ENCODE measurements around the gene ARHGAP27. TPM values are rescaled to one million over a fixed set of nuclear protein-coding genes. Genes with fewer than 3 reads are reported as not detected.
"Not testable (repeated sequence)": the region's sequence is repeated elsewhere in the genome, so short reads cannot be mapped to it uniquely, and the experiment has no call there.

The ARHGAP27 gene
- total RNA-seq, 1 donor from 2014 or later, result 100 TPM

DNA sequence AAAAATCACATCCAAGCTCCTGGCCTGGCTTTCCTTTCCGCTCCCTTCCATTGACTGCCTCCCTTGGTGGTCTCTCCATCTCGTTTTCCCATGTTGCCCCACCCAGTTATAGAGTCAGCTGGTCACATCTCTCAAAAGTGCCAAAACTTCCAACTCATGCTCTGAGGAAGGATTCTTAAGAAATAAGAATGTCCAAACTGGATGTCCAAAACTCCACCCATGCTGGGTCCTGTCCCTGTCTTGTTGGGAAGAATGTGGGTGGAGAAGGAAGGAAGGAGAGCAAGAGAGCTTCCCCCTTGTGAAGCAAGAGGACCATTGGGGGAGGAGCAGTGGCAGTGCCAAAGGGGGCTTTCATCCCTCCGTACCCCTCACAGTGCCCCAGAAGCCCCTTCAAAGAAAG is 71.2 kb downstream of the ARHGAP27 start:
- DNase-seq (ENCODE audit: low spot score), result no peak

DNA sequence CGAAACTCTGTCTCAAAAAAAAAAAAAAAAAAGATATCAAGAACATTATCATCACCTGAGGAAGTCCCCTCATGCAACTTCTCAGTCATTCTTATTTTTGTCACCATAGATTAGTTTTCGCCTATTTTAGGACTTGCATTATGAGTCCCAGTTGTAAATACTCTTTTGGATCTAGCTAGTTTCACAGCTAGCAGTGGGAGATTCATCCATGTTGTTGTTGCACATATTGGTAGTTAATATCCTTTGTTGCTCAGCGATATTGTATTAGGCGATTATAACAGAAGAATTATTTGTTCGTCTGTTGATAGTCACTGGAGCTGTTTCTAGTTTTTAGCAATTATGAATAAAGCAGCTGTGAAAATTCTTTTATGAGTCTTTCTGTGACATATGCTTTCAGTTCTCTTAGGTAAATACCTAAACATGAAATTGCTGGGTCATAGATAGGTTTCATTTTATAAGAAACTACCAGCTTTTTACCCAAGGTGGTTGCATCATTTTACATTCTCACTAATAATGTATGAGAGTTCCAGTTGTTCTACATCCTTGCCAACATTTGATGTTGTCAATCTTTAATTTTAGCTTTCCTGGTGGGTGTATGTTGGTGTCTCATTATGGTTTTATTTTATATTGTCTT is 75.2 kb downstream of the ARHGAP27 start:
- no peak for DNase-seq (ENCODE audit: low spot score)

DNA sequence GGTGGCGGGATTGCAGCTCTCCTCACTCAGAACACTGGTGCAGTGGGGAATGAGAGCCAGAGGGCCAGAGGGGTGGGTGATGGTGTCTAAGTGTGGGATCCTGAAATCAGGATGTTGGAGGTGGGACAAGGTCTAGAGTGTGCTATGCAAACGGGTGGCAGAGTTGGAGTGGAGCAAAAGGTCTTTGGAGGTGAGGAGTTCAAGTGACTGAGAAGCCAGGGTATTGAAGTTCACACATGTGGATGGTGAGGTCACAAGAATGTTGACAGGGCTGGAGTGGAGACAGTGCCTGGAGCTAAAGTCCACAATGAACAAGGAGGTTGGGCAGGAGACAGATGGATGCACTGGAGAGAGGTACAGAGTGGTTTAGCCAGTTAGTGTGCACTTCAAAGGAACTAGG is 77.6 kb downstream of the ARHGAP27 start:
- DNase-seq (ENCODE audit: low spot score), result no peak

DNA sequence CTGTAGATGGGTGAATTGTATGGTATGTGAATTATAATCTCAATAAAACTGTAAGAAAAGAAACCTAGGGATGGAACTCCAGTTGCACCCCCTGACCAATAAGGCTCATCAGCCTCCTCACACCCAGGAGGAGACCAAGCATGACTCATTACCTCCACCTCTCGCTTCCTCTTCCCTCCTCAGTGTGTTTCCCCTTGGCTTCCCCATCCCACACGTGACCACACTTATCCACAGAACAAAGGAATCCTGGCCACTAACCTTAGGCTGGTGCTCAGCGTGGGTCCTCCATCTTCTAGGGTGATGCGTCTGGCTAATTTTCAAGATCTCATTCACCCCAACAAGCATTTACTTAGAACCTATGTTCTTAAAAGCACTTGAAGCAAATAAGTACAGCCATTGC is 79.6 kb downstream of the ARHGAP27 start:
- DNase-seq (ENCODE audit: low spot score), result no peak

DNA sequence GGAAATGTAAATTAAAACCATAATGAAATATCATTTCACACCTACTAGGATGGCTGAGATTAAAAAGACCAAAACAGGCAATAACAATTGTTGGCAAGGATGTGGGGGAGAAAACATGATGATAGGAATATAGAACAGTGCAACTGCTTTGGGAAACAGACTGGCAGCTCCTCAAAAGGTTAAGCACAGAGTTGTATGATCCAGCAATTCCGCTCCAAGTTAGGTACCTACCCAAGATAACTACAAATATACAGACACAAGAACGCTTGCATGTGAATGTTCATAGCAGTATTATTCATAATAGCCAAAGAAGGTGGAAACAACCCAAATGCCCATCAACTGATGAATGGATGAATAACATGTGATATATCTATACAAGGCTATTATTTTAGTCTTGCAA is 80.8 kb downstream of the ARHGAP27 start:
- no peak for DNase-seq (ENCODE audit: low spot score)

DNA sequence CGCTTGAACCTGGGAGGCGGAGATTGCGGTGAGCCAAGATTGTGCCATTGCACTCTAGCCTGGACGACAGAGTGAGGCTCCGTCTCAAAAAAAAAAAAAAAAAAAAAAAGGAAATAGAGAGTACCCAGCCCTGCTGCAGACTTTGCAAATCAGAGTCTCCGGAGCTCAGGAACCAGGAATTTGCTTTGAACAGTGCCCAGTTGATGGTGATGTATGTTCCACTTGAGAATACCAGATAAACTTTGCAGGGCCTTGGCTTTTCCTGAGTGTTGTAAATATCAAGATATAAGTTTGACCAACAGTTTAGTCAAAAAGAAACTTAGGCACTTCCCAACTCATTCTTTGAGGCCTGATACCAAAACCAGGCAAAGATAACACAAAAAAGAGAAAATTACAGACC is 85.2 kb downstream of the ARHGAP27 start:
- no peak for DNase-seq (ENCODE audit: low spot score)

DNA sequence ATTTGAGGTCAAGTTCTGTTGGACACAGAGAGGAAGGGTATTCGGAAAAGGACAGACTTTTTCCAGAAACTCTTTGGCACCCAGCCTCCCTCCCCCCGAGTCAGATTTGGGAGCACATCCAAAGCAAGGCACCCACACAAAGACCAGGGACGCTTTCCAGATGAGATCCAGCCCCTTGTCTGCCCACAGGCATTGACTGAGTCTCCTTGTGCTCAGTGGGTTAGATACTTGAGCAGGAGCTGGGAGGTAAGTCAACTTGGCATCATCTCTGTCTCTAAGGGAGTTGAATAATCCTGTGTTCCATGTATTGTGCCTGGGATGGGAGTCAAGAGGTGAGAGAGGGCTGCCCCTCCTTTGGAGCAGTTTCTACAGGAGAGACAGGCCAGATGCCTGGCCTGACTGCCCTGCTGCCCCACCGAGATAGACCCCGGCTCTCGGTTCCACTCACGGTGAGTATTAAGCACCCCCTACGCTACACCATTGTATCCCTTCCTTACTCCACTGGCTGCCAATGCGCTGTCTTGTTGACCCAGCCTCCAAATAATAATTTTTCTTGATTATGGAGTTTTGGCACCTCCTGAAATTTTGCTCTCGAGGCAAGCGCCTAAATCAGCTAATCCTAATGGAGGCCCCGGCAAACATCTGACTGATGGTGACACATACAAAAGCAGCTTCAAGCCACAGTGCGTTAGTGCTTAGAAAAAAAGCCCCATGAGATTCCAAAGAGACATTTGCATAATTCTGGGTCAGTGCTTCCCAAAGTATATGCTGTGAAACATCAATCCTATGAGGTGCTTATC is 86.3 kb downstream of the ARHGAP27 start:
- DNase-seq (ENCODE audit: low spot score), result no peak

DNA sequence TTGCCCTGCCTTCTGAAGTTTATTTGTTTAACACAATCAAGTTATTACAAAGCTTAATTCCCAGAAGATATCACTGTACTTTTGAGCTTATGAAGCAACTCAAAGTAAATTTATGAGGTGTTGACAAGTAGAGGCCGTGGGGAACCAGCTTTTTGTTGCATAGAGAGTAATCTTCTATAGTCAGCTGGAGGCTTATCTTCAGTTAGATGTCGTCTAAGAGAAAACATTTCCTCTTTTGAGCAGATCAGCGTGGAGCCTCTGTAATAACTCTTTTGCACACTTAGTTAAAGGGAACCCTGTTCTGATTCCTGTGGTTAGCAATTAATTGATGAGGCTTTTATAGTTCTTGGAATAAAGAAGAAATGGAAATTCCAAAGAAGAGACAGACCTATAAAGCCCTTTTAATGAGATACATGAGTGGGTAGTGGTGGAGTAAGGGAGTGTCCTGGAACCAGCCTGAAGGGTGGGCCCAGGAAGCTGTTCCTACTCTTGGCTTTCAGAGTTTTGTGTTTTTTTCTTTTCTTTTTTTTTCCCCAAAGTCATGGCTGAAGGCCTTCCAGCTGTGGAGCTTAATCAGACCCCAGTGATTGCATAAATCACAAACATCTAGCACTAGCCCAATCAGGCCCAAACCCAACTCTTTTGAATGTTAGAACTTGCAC is 87.0 kb downstream of the ARHGAP27 start:
- DNase-seq (ENCODE audit: low spot score), result no peak

DNA sequence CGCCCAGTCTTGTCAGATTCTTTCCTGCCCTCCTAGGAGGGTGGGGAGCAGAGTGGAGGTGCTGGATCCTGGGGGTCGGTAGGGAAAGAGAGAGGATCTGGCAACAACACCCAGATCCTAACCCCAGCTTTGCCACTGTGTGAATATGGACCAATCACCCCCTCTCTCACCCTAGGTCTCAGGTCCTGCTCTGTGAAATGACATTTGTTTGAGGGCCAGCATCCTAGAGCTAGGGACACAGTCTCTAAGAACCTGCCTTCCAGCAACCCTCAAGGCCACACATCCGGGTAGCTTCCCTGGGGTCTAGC is 87.5 kb downstream of the ARHGAP27 start:
- DNase-seq (ENCODE audit: low spot score), result no peak

DNA sequence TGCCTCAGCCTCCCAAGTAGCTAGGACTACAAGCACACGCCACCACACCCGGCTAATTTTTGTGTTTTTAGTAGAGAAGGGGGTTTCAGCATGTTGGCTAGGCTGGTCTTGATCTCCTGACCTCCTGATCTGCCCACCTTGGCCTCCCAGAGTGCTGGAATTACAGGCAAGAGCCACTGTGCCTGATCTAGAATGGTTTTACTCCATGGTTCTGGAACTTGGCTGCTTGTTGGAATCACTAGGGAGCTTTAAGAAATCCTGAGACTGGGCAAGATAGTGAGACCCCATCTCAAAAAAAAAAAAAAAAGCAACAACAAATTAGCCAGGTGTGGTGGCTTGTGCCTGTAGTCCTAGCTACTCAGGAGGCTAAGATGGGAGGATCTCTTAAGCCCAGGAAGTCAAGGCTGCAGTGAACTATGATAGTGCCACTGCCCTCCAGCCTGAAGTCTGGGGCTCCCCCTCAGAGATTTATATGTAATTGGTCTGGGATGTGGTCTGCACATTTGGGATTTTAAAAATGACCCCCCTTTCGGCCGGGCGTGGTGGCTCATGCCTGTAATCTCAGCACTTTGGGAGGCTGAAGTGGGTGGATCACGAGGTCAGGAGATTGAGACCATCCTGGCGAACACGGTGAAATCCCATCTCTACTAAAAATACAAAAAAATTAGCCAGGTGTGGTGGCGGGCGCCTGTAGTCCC is 88.6 kb downstream of the ARHGAP27 start:
- DNase-seq (ENCODE audit: low spot score), result not testable (repeated sequence)

Other genes with a start within 250 kb of the ARHGAP27 start
- gene FMNL1, start 211.0 kb downstream of the ARHGAP27 start, total RNA-seq, result 19.4 TPM
- gene SPATA32, start 170.8 kb downstream of the ARHGAP27 start, total RNA-seq, result not detected
- gene MAP3K14, start 115.8 kb downstream of the ARHGAP27 start, total RNA-seq, result 18.7 TPM
- 66.9 TPM for gene PLEKHM1, start 57.9 kb upstream of the ARHGAP27 start, total RNA-seq

Data from ureter (tissue), 1 donor.